Heart right ventricle (tissue), 16 donors: ENCODE data around the gene ZNF17. TPM values are rescaled to one million over a fixed set of nuclear protein-coding genes. Genes with fewer than 3 reads are reported as not detected.

Experiments
- ATAC-seq, 8 donors: fragments of 200-7000 bp; cut with Tn5 transposase; one replicate each; pipeline ENCODE4 v1.9.1; 2020; ENCODE audit warnings: mild to moderate bottlenecking in 8 of 8, moderate library complexity in 8 of 8, moderate number of reproducible peaks in 1 of 8
- DNase-seq, 2 donors: peaks; one replicate each; pipeline ENCODE4 v3.0.0-alpha.2; 2020
- H3K27ac ChIP-seq, 10 donors: fragments of 200-600 bp; sonication (generic) in 2 of 10; one replicate each; pipeline versions ENCODE4 v1.5.0 to v1.8.0; 2020 to 2022; ENCODE audit warnings: mild to moderate bottlenecking in 3 of 10
- H3K27me3 ChIP-seq, 7 donors: fragments of 200-600 bp; one replicate each; pipeline ENCODE4 v1.8.0; 2021 to 2022; ENCODE audit warnings: mild to moderate bottlenecking in 2 of 7
- H3K36me3 ChIP-seq, 9 donors: fragments of 200-600 bp; sonication (generic) in 1 of 9; one replicate each; pipeline versions ENCODE4 v1.5.0 to v1.8.0; 2020 to 2022; ENCODE audit warnings: mild to moderate bottlenecking in 2 of 9
- H3K4me1 ChIP-seq, 9 donors: fragments of 200-600 bp; sonication (generic) in 1 of 9; one replicate each; pipeline versions ENCODE4 v1.5.0 to v1.8.0; 2020 to 2022; ENCODE audit warnings: mild to moderate bottlenecking in 4 of 9
- H3K4me3 ChIP-seq, 10 donors: fragments of 200-600 bp; sonication (generic) in 2 of 10; one replicate each; pipeline versions ENCODE4 v1.5.0 to v1.8.0; 2020 to 2022; ENCODE audit warnings: mild to moderate bottlenecking in 7 of 10, moderate library complexity in 2 of 10
- H3K9me3 ChIP-seq, 11 donors: fragments of 200-600 bp in 10 of 11; sonication (generic) in 2 of 11; one replicate each; pipeline versions ENCODE4 v1.5.0 to v1.8.0; 2013 to 2022; ENCODE audit warnings: mild to moderate bottlenecking in 2 of 11, control low read depth in 1 of 11, moderate library complexity in 1 of 11
- WGBS, 2 donors: extraction: QIAGEN DNeasy Blood & Tissue Kit; methylation state at CpG; one replicate each; pipeline ENCODE4 v1.1.7; 2013; ENCODE audit warnings: inconsistent platforms in 1 of 2; 5-methylcytosine and 5-hydroxymethylcytosine counted together
- intact Hi-C, 10 donors: fragments of 100-400 bp; cut with DNase I; formaldehyde crosslinking; loops; one replicate each; pipeline versions ENCODE4 v1.11.1 to v1.14.2; 2022
- long read RNA-seq, 3 donors: library from polyadenylated mRNA; unstranded; transcript quantifications; one replicate each; pipeline ENCODE4 v2.0.0, GENCODE V29; 2020 to 2021
- polyA plus RNA-seq, 2 donors: library from polyadenylated mRNA; stranded (reverse); fragments of 200-250 nt; gene quantifications; one replicate each; pipeline ENCODE4 v1.2.3, GENCODE V29; 2013
- total RNA-seq, 10 donors: library from RNA; stranded (reverse); fragmentation: NEBNext Ultra II Directional in 3 of 10; extraction: Animal tissue kit (Norgen Biotek cat#: 25700) in 3 of 10; gene quantifications; one replicate each; pipeline versions ENCODE4 v1.2.1 to v1.2.4, GENCODE V29; 2021 to 2023
- TF ChIP-seq, protein P1 (sequence below), 9 donors: fragments of 200-600 bp; sonication (generic) in 2 of 9; IDR thresholded peaks; one replicate each; pipeline versions ENCODE4 v1.5.0 to v1.8.0; 2021 to 2022; ENCODE audit warnings: antibody characterized with exemption in 9 of 9, mild to moderate bottlenecking in 5 of 9, moderate library complexity in 1 of 9
- donor health status: Arrhythmogenic right ventricular cardiomyopathy.
- donor health status: ischemic (EF 13 %, LVEDD 7.1; RV severe dilation, severe dysfunction).
- donor health status: healthy with polysubstance abuse.
- donor health status: DM: no; HTN: yes; CAD: no.
- donor health status: DM: no; HTN: no; CAD: no.
- donor health status: ischemic (EF 25% LVEDD 6.9; RV normal size, moderate dysfunction).
- donor health status: ischemic (EF 25% LVEDD 5.7; RV mildly dilated, moderate dysfunction).
- donor health status: healthy.
- donor health status: DM: yes; HTN: yes; CAD: no.
- donor health status: Ischemic cardiomyopathy.
- donor health status: ischemic (EF 35%, LVEDD 5.7; RV mildly dilated, moderate dysfunction).
- donor health status: nonischemic (EF 11% LVEDD 7.7; RV severe dilation, severe dysfunction).
- donor health status: DM: yes; HTN: yes; CAD: no.
- donor health status: PGD.
- donor health status: ischemic (EF 29% LVEDD 5.4; RV normal size, mild dysfunction).
- donor health status: nonischemic (EF 23%, LVEDD 6.1; RV moderate dilation, normal function).

ZNF17 gene
- total RNA-seq = 10 to 100 TPM in 5 of 10 donors, 1 to 10 TPM in 5; 7.7 to 11.6 (median 10.0) TPM
- 1 to 10 TPM; 3.4 to 4.2 TPM for polyA plus RNA-seq
- long read RNA-seq, donor 1, partial matches to known transcripts = 0 of 4 reads
- long read RNA-seq, donor 1, other reads (novel, unspliced or antisense) = 0 of 4 reads
- long read RNA-seq, donor 2, partial matches to known transcripts = 0 of 2 reads
- long read RNA-seq, donor 2, other reads (novel, unspliced or antisense) = 0 of 2 reads
- long read RNA-seq, donor 3, transcript ZNF17-201 (4 exons, 2,716 nt) = major isoform, 10 of 15 reads
- long read RNA-seq, donor 3, partial matches to known transcripts = 0 of 15 reads
- long read RNA-seq, donor 3, other reads (novel, unspliced or antisense) = 0 of 15 reads

DNA sequence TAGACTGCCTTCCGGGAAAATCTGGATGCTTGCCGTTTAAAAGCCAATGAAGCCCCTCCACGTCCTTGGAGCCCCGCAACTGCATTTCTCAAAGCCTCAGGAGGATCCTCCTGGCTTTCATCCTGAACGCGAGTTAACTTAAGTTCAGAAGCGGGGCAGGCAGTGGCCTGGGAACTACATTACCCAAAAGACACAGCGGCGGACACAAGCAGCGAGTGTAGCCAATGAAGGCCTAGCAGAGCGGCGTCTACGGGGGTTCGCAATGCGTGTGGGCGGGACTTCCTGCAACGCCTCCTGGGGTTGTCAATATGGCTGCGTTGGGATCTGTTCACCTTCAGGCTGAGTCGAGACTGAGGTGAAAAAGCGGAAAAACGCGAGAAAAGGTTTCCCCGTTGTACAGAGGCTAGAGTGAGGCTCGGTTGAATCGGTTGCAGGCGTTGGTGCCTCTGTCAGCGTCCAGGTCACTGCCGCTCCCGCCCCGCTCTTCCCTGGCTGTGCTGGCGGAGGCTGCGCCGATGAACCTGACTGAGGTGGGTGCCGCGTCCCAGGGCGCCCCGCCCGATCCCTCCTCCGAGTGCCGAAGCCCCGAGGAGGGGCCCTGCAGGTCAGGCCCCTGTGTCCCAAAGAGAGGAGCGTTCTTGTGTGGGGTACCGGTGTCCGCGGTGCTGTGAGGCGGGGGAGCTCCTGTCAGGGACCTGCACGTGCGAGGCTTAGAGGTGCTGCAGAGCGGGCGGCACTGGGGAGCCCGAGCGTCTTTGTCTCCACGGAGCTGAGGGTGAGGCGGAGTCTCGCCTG lies at the start of gene ZNF17:
Gene ZNF17, plus strand, starts transcription at position 285 of the 795 bp plus-strand sequence. CDS start 2,455 bp downstream, outside the sequence.
- peak; percentile 92 to 96 for DNase-seq
- 0% methylated on average over 55 of the region's 55 CpGs for WGBS, 2 donors
- no peaks in the 10 kb centered on the region for H3K27me3 ChIP-seq
- intact Hi-C loops = loop anchor here in 1 of 10 donors (2.0 kb wide), 1 partner anchor 66 kb away; the partner anchor contains the start of gene ZNF772
- peaks cover 3 to 32% (median 17%) of the 10 kb centered on the region in 9 donors for H3K4me1 ChIP-seq
- TF ChIP-seq, protein P1, sequence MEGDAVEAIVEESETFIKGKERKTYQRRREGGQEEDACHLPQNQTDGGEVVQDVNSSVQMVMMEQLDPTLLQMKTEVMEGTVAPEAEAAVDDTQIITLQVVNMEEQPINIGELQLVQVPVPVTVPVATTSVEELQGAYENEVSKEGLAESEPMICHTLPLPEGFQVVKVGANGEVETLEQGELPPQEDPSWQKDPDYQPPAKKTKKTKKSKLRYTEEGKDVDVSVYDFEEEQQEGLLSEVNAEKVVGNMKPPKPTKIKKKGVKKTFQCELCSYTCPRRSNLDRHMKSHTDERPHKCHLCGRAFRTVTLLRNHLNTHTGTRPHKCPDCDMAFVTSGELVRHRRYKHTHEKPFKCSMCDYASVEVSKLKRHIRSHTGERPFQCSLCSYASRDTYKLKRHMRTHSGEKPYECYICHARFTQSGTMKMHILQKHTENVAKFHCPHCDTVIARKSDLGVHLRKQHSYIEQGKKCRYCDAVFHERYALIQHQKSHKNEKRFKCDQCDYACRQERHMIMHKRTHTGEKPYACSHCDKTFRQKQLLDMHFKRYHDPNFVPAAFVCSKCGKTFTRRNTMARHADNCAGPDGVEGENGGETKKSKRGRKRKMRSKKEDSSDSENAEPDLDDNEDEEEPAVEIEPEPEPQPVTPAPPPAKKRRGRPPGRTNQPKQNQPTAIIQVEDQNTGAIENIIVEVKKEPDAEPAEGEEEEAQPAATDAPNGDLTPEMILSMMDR (IDR thresholded peaks at IDR 0.05) = no peak
- peak within 1 kb of the TSS; percentile 17 to 85 (median 78) for H3K27ac ChIP-seq
- H3K9me3 ChIP-seq = peaks cover 0 to 18% (median 0%) of the 10 kb centered on the region in 11 donors
- peaks cover 0 to 38% (median 23%) of the 10 kb centered on the region in 9 donors for H3K36me3 ChIP-seq
- H3K4me3 ChIP-seq = peak within 1 kb of the TSS; percentile 75 to 100 (median 88)
- ATAC-seq = peak; percentile 98 to 100 (median 100)

DNA sequence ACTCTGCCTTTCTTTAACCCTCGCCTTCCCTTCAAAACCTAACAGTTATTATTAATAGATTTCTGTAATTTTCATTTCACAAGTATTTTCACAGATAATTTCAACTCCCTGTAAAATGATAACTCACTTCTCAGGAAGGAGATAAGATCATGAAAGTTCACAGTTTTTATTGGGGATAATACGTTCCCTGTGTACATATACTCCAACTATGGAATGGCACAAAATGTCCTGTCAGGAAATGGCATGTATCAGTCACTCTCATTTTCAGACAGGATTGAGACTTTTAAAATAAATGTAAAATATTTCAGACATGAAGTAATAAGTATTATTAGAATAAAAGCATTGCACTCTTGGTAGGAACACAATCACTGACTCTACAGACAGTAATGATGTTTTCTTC lies 48.5 kb upstream of the ZNF17 start:
- no peaks in the 10 kb centered on the region for H3K27me3 ChIP-seq
- peak overlapping the region in 9 of 10 donors; percentile 25 to 94 (median 81) for H3K4me3 ChIP-seq
- intact Hi-C loops = loop anchor here in 4 of 10 donors (2.0 to 10.0 kb wide), 3 partner anchors 26 to 688 kb away; partner anchors contain the start of genes ZNF548 (in 2 of the 4), ZNF460 (in 1 of the 4) and ZNF835 (in 1 of the 4)
- peaks cover 0 to 77% (median 0%) of the 10 kb centered on the region in 11 donors for H3K9me3 ChIP-seq
- peak overlapping the region; percentile 61 to 99 (median 96) for H3K27ac ChIP-seq
- H3K4me1 ChIP-seq = peaks cover 4 to 52% (median 28%) of the 10 kb centered on the region in 9 donors
- peaks cover 0 to 42% (median 14%) of the 10 kb centered on the region in 9 donors for H3K36me3 ChIP-seq
- ATAC-seq (no peak), DNase-seq (no peak)
- TF ChIP-seq, protein P1 (IDR thresholded peaks at IDR 0.05) = no peak
- 70% methylated on average over 2 of the region's 2 CpGs for WGBS, 2 donors

DNA sequence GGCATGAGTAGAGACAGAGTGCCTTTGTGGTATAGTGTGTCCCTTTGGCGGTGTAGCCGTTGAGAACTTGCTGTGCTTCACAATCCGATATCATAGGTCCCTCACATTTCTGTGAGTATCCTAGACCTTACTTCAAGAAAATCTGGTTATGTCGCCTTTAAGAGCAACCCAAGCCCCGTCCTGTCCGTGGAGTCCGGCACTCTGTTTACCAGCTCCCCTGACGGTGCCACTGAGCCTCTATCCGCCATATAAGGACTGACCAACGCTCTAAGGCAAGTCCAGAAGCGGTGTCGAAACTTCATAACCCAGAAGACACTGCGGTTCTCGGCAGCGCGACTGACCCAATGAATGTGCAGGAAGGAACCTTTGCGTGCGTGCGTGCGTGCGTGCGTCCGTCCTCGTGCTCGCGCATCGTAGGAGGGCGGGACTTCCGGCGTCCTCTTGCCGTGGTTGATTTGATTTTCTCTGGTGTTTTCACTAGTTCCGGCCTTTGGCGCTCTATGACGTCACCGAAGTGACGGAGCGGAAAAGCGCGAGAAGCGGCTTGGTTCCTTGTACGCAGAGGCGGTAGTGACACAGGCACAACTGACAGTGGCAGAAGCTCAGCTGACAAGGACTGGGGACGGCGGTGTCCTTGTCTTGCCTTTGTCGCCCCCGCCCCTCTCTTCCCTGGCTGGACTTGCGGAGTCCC lies 47.8 kb upstream of the ZNF17 start, which contains the start of the genes TRAPPC2B and ZNF547:
Gene TRAPPC2B, plus strand, starts transcription at position 555 of the 691 bp plus-strand sequence. CDS start 1,283 bp downstream, outside the sequence.
Gene ZNF547, plus strand, starts transcription at position 555 of the 691 bp plus-strand sequence. CDS start 5,005 bp downstream, outside the sequence.
- intact Hi-C loops = loop anchor here in 5 of 10 donors (1.0 to 10.0 kb wide), 6 partner anchors 12 to 688 kb away; partner anchors contain the start of genes ZNF548 (in 4 of the 5), ZNF543 (in 2 of the 5), ZNF304 (in 1 of the 5) and ZNF460 (in 1 of the 5)
- H3K27ac ChIP-seq = peak within 1 kb of the TSS; percentile 72 to 99 (median 96)
- no peaks in the 10 kb centered on the region for H3K27me3 ChIP-seq
- WGBS, 2 donors = 1 to 2% methylated on average over 46 to 47 of the region's 47 CpGs
- H3K4me3 ChIP-seq = peak within 1 kb of the TSS; percentile 67 to 94 (median 82)
- H3K9me3 ChIP-seq = peaks cover 0 to 76% (median 0%) of the 10 kb centered on the region in 11 donors
- ATAC-seq = peak; percentile 95 to 98 (median 97)
- peak; percentile 99 to 100 for DNase-seq
- H3K4me1 ChIP-seq = peaks cover 4 to 57% (median 28%) of the 10 kb centered on the region in 9 donors
- TF ChIP-seq, protein P1 (IDR thresholded peaks at IDR 0.05) = no peak
- peaks cover 0 to 35% (median 9%) of the 10 kb centered on the region in 9 donors for H3K36me3 ChIP-seq
